Naive B cell (primary cell): ENCODE measurements around the gene XAGE3. TPM values are rescaled to one million over a fixed set of nuclear protein-coding genes. Genes with fewer than 3 reads are reported as not detected.
"Not testable (repeated sequence)": the region's sequence is repeated elsewhere in the genome, so short reads cannot be mapped to it uniquely, and the experiment has no call there.

Experiments
- ATAC-seq, 2 donors: fragments of 150-1000 bp; cut with Tn5 transposase; 2 replicates each; pipeline ENCODE4 v1.10.0; 2021; ENCODE audit warnings: low read depth in 2 of 2, mild to moderate bottlenecking in 2 of 2, moderate library complexity in 2 of 2
- DNase-seq: peaks from one replicate; pipeline ENCODE4 v3.0.0; 2022
- H3K27ac Mint-ChIP-seq, 6 donors: one replicate each; pipeline ENCODE4 v1.8.0; 2020 to 2022; ENCODE audit warnings: mild to moderate bottlenecking in 6 of 6, mixed read lengths in 6 of 6, moderate library complexity in 5 of 6, inconsistent platforms in 2 of 6
- H3K27me3 Mint-ChIP-seq, 3 donors: one replicate each; pipeline ENCODE4 v1.8.0; 2021 to 2022; ENCODE audit warnings: mixed read lengths in 3 of 3, mild to moderate bottlenecking in 1 of 3
- H3K36me3 Mint-ChIP-seq, 2 donors: one replicate each; pipeline ENCODE4 v1.8.0; 2020 to 2022; ENCODE audit warnings: mixed read lengths in 2 of 2, inconsistent platforms in 1 of 2, mild to moderate bottlenecking in 1 of 2
- H3K4me1 Mint-ChIP-seq, 3 donors: one replicate each; pipeline ENCODE4 v1.8.0; 2020 to 2022; ENCODE audit warnings: mixed read lengths in 3 of 3, inconsistent platforms in 1 of 3, mild to moderate bottlenecking in 1 of 3, moderate library complexity in 1 of 3
- H3K4me3 Mint-ChIP-seq, 8 donors: one replicate each; pipeline ENCODE4 v1.8.0; 2020 to 2022; ENCODE audit warnings: mild to moderate bottlenecking in 8 of 8, mixed read lengths in 8 of 8, moderate library complexity in 8 of 8, inconsistent platforms in 2 of 8
- H3K9me3 Mint-ChIP-seq, 7 donors: one replicate each; pipeline ENCODE4 v1.8.0; 2020 to 2022; ENCODE audit warnings: mixed read lengths in 7 of 7, mild to moderate bottlenecking in 5 of 7, inconsistent platforms in 2 of 7, moderate library complexity in 1 of 7
- polyA plus RNA-seq, 6 donors: library from polyadenylated mRNA; unstranded; fragments of 300-500 nt; fragmentation: Illumina TruSeq; gene quantifications; one replicate each; pipeline ENCODE4 v1.2.3, GENCODE V29; 2021; ENCODE audit warnings: low read depth in 6 of 6

The XAGE3 gene
- polyA plus RNA-seq, 6 donors from 2014 or later: not detected

DNA sequence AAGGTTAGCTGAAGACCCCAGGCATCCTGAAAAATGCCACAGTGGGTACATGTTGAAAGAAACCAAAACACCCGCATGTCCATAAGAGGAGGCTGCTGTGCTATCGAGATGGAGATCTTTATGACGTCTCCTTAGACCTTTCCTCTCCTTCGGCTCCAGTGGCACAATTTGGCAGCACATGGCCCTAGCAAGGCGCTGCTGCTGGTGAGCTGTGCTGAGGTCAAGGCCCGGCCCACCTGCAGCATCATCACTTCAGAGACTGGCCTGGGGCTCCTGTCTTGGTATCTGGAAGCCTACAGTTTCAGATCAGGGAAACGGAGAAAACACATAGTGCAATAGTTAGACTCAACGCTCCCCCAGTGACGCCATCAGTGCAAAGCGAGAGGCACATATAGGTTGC, 7.6 kb upstream of the XAGE3 start:
- not testable (repeated sequence) for H3K9me3 Mint-ChIP-seq, DNase-seq, H3K4me3 Mint-ChIP-seq, ATAC-seq, H3K4me1 Mint-ChIP-seq, H3K36me3 Mint-ChIP-seq
- H3K27ac Mint-ChIP-seq: peak overlapping the region in 1 of 6 donors; percentile 33
- H3K27me3 Mint-ChIP-seq: peaks cover 0 to 60% (median 8%) of the 10 kb centered on the region in 3 donors

DNA sequence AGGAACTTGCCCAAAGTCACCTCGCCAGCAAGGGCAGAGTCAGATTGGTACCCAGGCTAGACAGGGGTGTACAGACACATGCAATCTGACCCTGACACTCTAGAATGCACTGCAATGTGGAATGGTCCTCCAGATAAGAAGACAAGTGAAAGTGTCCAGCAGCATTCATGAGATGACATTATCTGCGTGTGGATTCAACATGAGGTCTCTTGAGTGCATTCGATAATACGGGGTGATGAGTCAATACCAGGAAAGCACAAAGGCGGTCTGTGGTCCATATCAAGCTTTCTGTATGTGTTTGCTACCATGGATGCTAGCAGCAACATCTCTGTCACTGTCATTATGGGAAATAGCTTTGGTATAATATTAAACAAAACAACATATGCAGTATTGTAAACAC, 6.8 kb upstream of the XAGE3 start:
- peaks cover 0 to 68% (median 8%) of the 10 kb centered on the region in 3 donors for H3K27me3 Mint-ChIP-seq
- H3K36me3 Mint-ChIP-seq: no peaks in the 10 kb centered on the region
- no peak overlapping the region for H3K27ac Mint-ChIP-seq
- no peak overlapping the region for H3K4me3 Mint-ChIP-seq
- ATAC-seq (no peak), DNase-seq (no peak)
- H3K9me3 Mint-ChIP-seq: no peaks in the 10 kb centered on the region
- H3K4me1 Mint-ChIP-seq: no peaks in the 10 kb centered on the region

DNA sequence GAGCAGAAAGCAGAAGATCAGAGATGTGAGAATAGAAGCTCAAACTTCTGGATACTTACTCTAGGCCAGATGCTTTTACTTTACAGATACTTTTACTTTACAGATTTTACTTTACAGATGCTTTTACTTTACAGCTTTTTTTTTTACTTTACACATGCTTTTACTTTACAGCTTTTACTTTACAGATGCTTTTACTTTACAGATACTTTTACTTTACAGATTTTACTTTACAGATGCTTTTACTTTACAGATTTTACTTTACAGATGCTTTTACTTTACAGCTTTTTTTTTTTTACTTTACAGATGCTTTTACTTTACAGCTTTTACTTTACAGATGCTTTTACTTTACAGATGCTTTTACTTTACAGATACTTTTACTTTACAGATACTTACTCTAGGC, 5.9 kb upstream of the XAGE3 start:
- not testable (repeated sequence) for H3K4me1 Mint-ChIP-seq, H3K27ac Mint-ChIP-seq, H3K9me3 Mint-ChIP-seq, DNase-seq, H3K36me3 Mint-ChIP-seq, ATAC-seq
- H3K27me3 Mint-ChIP-seq: peaks cover 0 to 76% (median 8%) of the 10 kb centered on the region in 3 donors
- H3K4me3 Mint-ChIP-seq: peak overlapping the region in 1 of 8 donors; percentile 6

DNA sequence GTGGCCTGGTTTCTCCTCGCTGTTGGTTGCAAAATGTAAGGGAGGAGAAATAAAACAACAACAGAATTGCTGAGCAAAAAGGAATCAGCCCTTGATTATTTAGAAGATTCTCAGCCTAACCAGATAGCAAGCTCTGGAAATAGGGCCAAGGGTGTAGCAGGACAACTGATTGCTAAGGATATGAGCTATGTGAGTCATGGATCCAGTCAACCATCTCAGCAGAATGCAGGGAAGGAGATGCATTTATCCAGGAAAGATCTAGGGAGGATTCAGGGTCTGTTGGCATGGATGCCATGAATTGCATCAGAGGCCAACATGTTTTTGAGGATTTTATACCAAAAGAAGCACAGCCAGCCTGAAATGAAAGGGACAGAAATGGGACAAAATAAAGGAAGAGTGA, 2.2 kb upstream of the XAGE3 start:
- no peak for ATAC-seq

DNA sequence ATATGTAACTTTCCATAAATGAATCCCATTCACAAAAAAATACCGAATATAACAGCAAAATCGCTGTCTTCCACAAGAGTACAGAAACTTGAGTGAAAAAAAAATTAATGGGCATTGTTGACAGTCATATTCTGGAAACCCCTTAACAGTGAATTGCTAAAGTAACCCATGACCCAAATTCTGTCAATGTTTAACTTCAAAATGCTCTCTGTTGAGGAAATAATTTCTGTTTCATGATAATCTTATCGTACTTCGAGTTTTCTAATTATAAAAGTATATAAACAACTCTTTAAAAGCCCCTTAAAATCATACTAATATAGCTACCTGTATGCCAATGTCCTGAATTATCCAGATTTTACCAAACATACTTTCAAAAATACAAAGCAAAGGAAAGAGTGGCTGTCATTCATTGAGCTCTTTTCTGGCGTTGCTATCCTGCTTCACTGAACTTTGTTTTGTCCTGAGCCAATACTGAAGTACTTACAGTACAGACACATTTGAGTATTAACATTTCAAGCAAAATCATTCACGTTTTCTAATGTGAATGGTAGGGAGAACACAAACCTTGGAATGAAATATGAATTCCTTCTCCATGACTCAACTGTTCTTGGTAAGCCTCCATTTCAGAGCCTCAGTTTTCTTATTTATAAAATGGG, 2.4 kb downstream of the XAGE3 start:
- H3K9me3 Mint-ChIP-seq: no peaks in the 10 kb centered on the region
- H3K4me1 Mint-ChIP-seq: no peaks in the 10 kb centered on the region
- no peaks in the 10 kb centered on the region for H3K36me3 Mint-ChIP-seq
- DNase-seq (no peak), ATAC-seq (no peak)
- H3K4me3 Mint-ChIP-seq: no peak overlapping the region
- H3K27ac Mint-ChIP-seq: no peak overlapping the region
- peaks cover 0 to 39% (median 7%) of the 10 kb centered on the region in 3 donors for H3K27me3 Mint-ChIP-seq

More for the DNA sequence above, 2.2 kb upstream of the XAGE3 start:
- no peak overlapping the region for H3K27ac Mint-ChIP-seq
- DNase-seq: no peak
- no peaks in the 10 kb centered on the region for H3K36me3 Mint-ChIP-seq
- H3K9me3 Mint-ChIP-seq: no peaks in the 10 kb centered on the region
- H3K4me1 Mint-ChIP-seq: no peaks in the 10 kb centered on the region
- H3K27me3 Mint-ChIP-seq: peaks cover 0 to 57% (median 7%) of the 10 kb centered on the region in 3 donors
- H3K4me3 Mint-ChIP-seq: no peak overlapping the region

DNA sequence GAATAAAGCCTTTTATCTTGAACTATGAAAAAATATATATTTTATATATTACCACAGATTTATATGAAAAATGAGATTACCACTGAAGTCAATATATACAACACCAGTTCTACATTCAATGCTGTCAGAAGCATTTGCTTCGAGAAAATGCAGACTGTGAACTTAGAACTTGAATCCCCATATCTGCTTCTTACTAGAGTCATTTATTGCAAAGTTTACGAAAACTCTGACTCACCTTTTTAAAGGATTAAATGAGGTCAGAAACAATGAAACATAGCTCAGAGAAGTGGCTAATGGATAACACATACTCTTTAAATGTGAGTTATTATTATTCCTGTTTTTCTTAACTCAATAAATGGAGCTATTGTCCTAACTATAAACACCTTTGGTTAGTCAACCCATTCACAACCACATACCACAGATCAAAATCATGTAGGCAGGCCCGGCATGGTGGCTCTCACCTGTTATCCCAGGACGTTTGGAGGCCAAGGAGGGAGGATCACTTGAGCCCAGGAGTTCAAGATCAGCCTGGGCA, 10.8 kb downstream of the XAGE3 start:
- H3K4me3 Mint-ChIP-seq, H3K36me3 Mint-ChIP-seq, DNase-seq, ATAC-seq, H3K9me3 Mint-ChIP-seq, H3K27ac Mint-ChIP-seq: not testable (repeated sequence)
- Mint-ChIP-seq H3K4me1 (peaks cover 0 to 11% (median 5%) of the 10 kb centered on the region in 3 donors), H3K27me3 (peaks cover 4 to 26% (median 7%) of the 10 kb centered on the region in 3 donors)

DNA sequence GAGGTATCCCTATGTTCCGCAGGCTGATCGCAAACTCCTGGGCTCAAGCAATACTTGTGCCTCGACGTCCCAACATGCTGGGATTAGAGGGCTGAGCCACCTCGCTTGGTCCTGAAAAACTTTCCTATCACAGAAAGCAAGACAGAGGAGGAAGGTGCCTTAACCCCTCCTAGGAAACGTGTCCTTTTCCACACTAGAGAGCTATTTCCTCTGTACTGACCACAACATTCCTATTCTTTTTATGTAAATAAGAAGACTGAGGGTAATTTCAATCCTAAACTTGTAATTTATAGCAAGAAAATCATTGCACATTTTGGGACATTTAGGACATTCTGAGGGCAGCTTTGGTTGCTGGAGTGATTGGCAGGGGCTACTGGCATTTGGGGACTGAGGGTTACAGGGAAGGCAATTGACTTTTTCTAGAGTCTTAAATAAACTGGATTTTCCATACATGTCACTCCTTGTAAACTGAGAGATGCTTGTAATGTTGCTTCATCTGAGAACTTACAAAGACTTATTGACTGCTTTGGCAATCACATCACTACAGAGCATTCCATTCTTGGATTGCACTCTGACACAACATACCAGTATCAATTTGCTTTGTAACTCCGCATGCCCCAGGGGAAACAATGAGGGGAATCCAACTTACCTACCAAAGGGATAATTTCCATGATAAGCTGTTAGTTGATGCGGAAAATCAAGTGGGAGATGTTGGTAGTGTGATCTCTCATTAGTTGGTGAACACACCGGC, 15.6 kb downstream of the XAGE3 start:
- peaks cover 8 to 40% (median 14%) of the 10 kb centered on the region in 3 donors for H3K27me3 Mint-ChIP-seq
- peak overlapping the region in 1 of 6 donors; percentile 95 for H3K27ac Mint-ChIP-seq
- no peaks in the 10 kb centered on the region for H3K36me3 Mint-ChIP-seq
- DNase-seq: no peak
- H3K9me3 Mint-ChIP-seq: peaks cover 0 to 9% (median 3%) of the 10 kb centered on the region in 7 donors
- H3K4me3 Mint-ChIP-seq: peak overlapping the region in 1 of 8 donors; percentile 20
- H3K4me1 Mint-ChIP-seq: peaks cover 0 to 12% (median 5%) of the 10 kb centered on the region in 3 donors
- ATAC-seq: no peak

DNA sequence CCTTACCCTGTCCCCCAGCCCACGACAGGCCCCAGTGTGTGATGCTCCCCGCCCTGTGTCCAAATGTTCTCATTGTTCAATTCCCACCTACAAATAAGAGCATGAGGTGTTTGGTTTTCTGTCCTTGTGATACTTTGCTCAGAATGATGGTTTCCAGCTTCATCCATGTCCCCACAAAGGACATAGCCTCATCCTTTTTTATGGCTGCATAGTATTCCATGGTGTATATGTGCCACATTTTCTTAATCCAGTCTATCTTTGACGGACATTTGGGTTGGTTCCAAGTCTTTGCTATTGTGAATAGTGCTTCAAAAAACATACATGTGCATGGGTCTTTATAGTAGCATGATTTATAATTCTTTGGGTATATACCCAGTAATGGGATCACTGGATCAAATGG, 24.3 kb downstream of the XAGE3 start:
- not testable (repeated sequence) for H3K4me1 Mint-ChIP-seq, H3K4me3 Mint-ChIP-seq, DNase-seq, H3K36me3 Mint-ChIP-seq, ATAC-seq, H3K27ac Mint-ChIP-seq
- H3K27me3 Mint-ChIP-seq: peaks cover 16 to 25% (median 18%) of the 10 kb centered on the region in 3 donors
- H3K9me3 Mint-ChIP-seq: peaks cover 0 to 15% (median 5%) of the 10 kb centered on the region in 7 donors

DNA sequence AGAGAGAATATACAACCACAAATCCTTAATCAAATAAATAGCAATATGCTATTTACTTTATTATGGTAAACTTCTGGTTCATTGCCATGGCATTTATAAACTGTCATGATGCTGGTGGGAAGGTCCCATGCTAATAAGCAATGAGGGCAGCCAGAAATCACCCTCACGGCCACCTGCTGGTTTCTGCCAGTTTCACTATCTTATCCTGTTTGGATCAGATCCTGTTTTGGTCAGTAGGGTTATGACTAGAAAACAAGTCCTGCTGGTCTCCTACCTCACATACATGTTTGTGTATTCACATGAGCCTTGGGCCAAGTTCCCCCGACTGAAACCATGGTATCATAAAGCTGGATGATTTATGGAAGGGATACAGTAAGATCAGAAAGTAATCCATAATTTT, 28.7 kb downstream of the XAGE3 start:
- H3K36me3 Mint-ChIP-seq: no peaks in the 10 kb centered on the region
- H3K27me3 Mint-ChIP-seq: peaks cover 0 to 3% (median 0%) of the 10 kb centered on the region in 3 donors
- H3K27ac Mint-ChIP-seq: no peak overlapping the region
- H3K9me3 Mint-ChIP-seq: peaks cover 0 to 7% (median 0%) of the 10 kb centered on the region in 7 donors
- no peak overlapping the region for H3K4me3 Mint-ChIP-seq
- ATAC-seq (no peak), DNase-seq (no peak)
- H3K4me1 Mint-ChIP-seq: no peaks in the 10 kb centered on the region

DNA sequence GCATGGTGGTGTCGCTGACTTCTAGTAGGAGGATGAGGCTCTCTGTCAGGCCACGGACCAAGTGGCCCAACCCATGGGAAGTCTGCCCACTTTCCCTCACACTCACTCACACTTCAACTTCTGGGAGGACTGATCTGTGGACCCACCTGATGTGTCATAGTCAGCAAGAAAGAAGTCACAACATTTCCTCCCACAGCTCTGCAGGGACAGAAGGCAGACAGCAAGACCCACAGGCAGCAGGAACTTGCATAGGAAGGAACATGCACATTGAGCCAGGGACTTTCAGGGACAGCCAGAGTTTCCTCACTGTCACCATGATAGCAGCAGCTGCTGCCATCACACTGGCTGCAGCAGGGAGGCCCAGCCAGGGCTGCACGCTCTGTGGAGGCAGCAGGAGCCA, 37.3 kb downstream of the XAGE3 start:
- no peaks in the 10 kb centered on the region for H3K4me1 Mint-ChIP-seq
- no peak overlapping the region for H3K4me3 Mint-ChIP-seq
- peaks cover 0 to 6% (median 0%) of the 10 kb centered on the region in 7 donors for H3K9me3 Mint-ChIP-seq
- ATAC-seq (no peak), DNase-seq (no peak)
- H3K36me3 Mint-ChIP-seq: no peaks in the 10 kb centered on the region
- no peak overlapping the region for H3K27ac Mint-ChIP-seq
- H3K27me3 Mint-ChIP-seq: no peaks in the 10 kb centered on the region

DNA sequence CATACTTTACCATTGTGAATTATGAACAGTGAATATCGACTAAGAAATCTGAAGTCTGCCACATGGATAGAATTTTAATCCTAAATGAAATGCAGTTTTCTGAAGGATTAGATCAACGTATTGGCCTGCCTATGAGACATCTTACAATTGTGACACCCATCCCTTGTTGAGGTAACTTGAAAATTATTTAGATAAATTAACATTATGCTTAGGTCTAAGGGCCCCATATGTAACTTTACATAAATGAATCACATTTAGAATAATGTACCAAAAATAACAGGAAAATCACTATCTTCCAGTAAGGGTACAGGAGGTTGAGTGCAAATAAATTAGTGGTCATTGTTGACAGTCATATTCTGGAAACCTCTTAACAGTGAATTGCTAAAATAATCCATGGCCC, 43.3 kb downstream of the XAGE3 start:
- Mint-ChIP-seq H3K9me3 (peaks cover 0 to 4% (median 0%) of the 10 kb centered on the region in 7 donors), H3K27me3 (no peaks in the 10 kb centered on the region), H3K36me3 (no peaks in the 10 kb centered on the region), H3K27ac (no peak overlapping the region), H3K4me3 (no peak overlapping the region), H3K4me1 (no peaks in the 10 kb centered on the region)
- DNase-seq (no peak), ATAC-seq (no peak)

DNA sequence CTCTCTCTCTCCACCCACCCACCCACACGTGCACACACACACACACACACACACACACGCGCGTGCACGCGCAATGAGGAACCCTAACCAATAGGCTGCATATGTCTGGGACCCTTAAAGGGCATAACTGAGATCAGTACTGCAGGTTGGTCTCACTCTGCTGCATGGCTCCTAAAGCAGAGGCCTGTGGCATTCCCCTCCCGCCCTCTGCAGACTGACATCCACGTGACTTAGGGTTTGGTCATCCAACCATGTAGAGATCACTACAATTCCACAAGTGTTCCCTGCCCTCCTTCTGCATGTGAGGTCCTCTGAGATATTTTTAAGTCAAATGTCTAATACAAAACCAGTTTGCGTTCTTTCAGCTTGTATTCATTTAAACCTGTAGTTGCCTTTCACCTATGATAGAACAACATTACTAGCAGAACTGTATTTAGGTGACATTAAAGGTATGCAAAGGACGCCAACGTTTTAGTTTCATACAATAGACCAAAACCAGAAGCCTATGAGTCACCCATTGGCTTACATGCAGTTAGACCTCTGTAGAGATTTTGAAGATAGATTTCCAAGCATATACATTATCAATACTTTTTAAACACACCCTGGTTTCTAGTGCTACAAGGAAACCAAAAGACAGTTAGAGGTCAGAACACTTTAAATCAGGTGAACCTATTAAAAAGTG, 46.7 kb downstream of the XAGE3 start:
- no peak overlapping the region for H3K27ac Mint-ChIP-seq
- no peak overlapping the region for H3K4me3 Mint-ChIP-seq
- no peaks in the 10 kb centered on the region for H3K36me3 Mint-ChIP-seq
- H3K4me1 Mint-ChIP-seq: no peaks in the 10 kb centered on the region
- ATAC-seq (no peak), DNase-seq (no peak)
- H3K9me3 Mint-ChIP-seq: no peaks in the 10 kb centered on the region
- peaks cover 0 to 3% (median 0%) of the 10 kb centered on the region in 3 donors for H3K27me3 Mint-ChIP-seq

DNA sequence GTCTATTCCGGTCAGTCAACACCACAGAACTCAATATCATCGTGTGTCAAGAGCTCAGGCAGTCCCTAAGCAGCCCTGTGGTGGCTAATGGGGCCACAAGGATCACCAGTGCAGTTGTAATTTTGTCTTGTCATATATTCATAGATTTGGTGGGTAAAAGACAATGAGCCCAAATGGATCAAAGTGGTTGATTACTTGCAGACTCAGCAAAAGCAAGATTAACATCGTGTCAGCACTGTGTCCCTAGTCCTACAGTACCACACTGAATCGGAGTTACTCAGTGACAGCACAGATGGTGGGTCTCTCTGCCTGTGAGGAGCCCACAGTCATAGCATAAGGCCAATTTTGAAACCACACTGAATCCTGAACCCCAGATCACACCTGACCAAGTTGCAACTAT, 48.1 kb downstream of the XAGE3 start:
- Mint-ChIP-seq H3K27ac (no peak overlapping the region), H3K4me1 (no peaks in the 10 kb centered on the region), H3K36me3 (no peaks in the 10 kb centered on the region), H3K9me3 (no peaks in the 10 kb centered on the region), H3K27me3 (peaks cover 0 to 7% (median 0%) of the 10 kb centered on the region in 3 donors), H3K4me3 (no peak overlapping the region)
- DNase-seq (no peak), ATAC-seq (no peak)
